ENCODE data around the gene INPP5J.

GRCh38 chr22:31184015-31184414, 61.2 kb downstream of the INPP5J start:
- TF ChIP-seq TAF1 (IDR thresholded peaks at IDR 0.05; ENCODE audit: low read depth, low read length) (no peak), POLR2A (IDR thresholded peaks at IDR 0.05; ENCODE audit: low read depth, low read length) (no peak), POLR2AphosphoS5 (IDR thresholded peaks at IDR 0.05; ENCODE audit: low read depth, low read length) (no peak)
